T-cell (primary cell): Measurements from ENCODE around the gene CCDC112. TPM values are rescaled to one million over a fixed set of nuclear protein-coding genes. Genes with fewer than 3 reads are reported as not detected.
"Not testable (repeated sequence)": the region's sequence is repeated elsewhere in the genome, so short reads cannot be mapped to it uniquely, and the experiment has no call there.

Experiments
- ATAC-seq, 4 experiments: fragments of 200-7000 bp in 3 of 4; fragments of 150-1000 bp in 1 of 4; cut with Tn5 transposase; replicated peaks in 1 of 4; 1 replicate in 3 of 4; 2 replicates in 1 of 4; pipeline ENCODE4 v1.10.0; 2021; ENCODE audit warnings: moderate library complexity in 3 of 4, mild to moderate bottlenecking in 2 of 4, moderate number of reproducible peaks in 1 of 4
- CTCF ChIA-PET, 2 donors: fragments of 300-600 bp; sonication (Branson Sonifier 250); formaldehyde crosslinking; loops; one replicate each; lab custom pipeline; 2022; ENCODE audit warnings: antibody characterized with exemption in 2 of 2; lab: Charles Lee
- POLR2A ChIA-PET, 2 donors: fragments of 300-600 bp; sonication (Branson Sonifier 250); formaldehyde crosslinking; loops; one replicate each; lab custom pipeline; 2022; ENCODE audit warnings: antibody characterized with exemption in 2 of 2; lab: Charles Lee
- DNase-seq, 35 experiments: peaks; one replicate each; pipeline versions ENCODE4 v3.0.0 to v3.0.0-alpha.2; 2013 to 2023
- H3K27ac ChIP-seq: one replicate; pipeline ENCODE4 v1.5.1; 2013; ENCODE audit warnings: low read length
- H3K27me3 ChIP-seq, 2 experiments: replicated peaks in 1 of 2; 1 replicate in 1 of 2; 2 replicates in 1 of 2; pipeline versions ENCODE4 v1.6.1 to v1.7.0; 2013; ENCODE audit warnings: low read length in 1 of 2, mixed read lengths in 1 of 2; ENCODE audit not compliant: control insufficient read depth in 2 of 2, insufficient read depth in 2 of 2; ENCODE audit errors: extremely low read depth in 1 of 2
- H3K36me3 ChIP-seq, 2 donors: 1 replicate in 1 of 2; 2 replicates in 1 of 2; pipeline versions ENCODE4 v1.6.1 to v1.7.0; 2013; ENCODE audit warnings: low read length in 1 of 2; ENCODE audit not compliant: control insufficient read depth in 2 of 2, insufficient read depth in 1 of 2; ENCODE audit errors: extremely low read depth in 1 of 2
- H3K4me1 ChIP-seq, 2 experiments: 1 replicate in 1 of 2; 2 replicates in 1 of 2; pipeline versions ENCODE4 v1.6.1 to v1.7.0; 2013; ENCODE audit warnings: low read length in 2 of 2, mixed read lengths in 1 of 2; ENCODE audit not compliant: insufficient read depth in 2 of 2, control insufficient read depth in 1 of 2; ENCODE audit errors: extremely low read depth in 1 of 2
- H3K4me3 ChIP-seq, 2 donors: 1 replicate in 1 of 2; 2 replicates in 1 of 2; pipeline versions ENCODE4 v1.5.1 to v1.7.0; 2013; ENCODE audit warnings: mild to moderate bottlenecking in 2 of 2, low read length in 1 of 2, moderate library complexity in 1 of 2; ENCODE audit not compliant: control insufficient read depth in 1 of 2; ENCODE audit errors: extremely low read depth in 1 of 2
- H3K9me3 ChIP-seq: 2 replicates; pipeline ENCODE4 v1.7.0; 2013
- H3K27ac Mint-ChIP-seq, 2 donors: one replicate each; pipeline ENCODE4 v1.8.0; 2020 to 2021; ENCODE audit warnings: mild to moderate bottlenecking in 2 of 2, mixed read lengths in 2 of 2
- H3K27me3 Mint-ChIP-seq, 2 donors: one replicate each; pipeline ENCODE4 v1.8.0; 2021 to 2022; ENCODE audit warnings: mixed read lengths in 2 of 2
- H3K36me3 Mint-ChIP-seq: one replicate; pipeline ENCODE4 v1.8.0; 2021; ENCODE audit warnings: mixed read lengths
- H3K4me1 Mint-ChIP-seq, 3 donors: one replicate each; pipeline ENCODE4 v1.8.0; 2020 to 2022; ENCODE audit warnings: mixed read lengths in 3 of 3, mild to moderate bottlenecking in 1 of 3
- H3K4me3 Mint-ChIP-seq, 3 donors: one replicate each; pipeline ENCODE4 v1.8.0; 2020 to 2022; ENCODE audit warnings: mild to moderate bottlenecking in 3 of 3, mixed read lengths in 3 of 3, moderate library complexity in 3 of 3
- H3K9me3 Mint-ChIP-seq, 3 donors: one replicate each; pipeline ENCODE4 v1.8.0; 2020 to 2022; ENCODE audit warnings: mixed read lengths in 3 of 3
- WGBS: methylation state at CpG from one replicate; pipeline ENCODE4 v1.1.5; 2013; ENCODE audit warnings: missing lambda C conversion rate; ENCODE audit not compliant: insufficient coverage; 5-methylcytosine and 5-hydroxymethylcytosine counted together
- total RNA-seq, 35 experiments: library from RNA in 6 of 35; stranded (reverse) in 6 of 35; fragments of 120-200 nt in 1 of 35; gene quantifications; one replicate each; pipeline versions ENCODE4 v1.2.1 to v1.2.4 and lab custom pipeline; 2013 to 2026

The CCDC112 gene
- total RNA-seq, 5 donors from 2014 or later (not counting 1 experiment from before 2014, with no cell fraction given), result 3.0 to 7.4 (median 4.8) TPM

DNA sequence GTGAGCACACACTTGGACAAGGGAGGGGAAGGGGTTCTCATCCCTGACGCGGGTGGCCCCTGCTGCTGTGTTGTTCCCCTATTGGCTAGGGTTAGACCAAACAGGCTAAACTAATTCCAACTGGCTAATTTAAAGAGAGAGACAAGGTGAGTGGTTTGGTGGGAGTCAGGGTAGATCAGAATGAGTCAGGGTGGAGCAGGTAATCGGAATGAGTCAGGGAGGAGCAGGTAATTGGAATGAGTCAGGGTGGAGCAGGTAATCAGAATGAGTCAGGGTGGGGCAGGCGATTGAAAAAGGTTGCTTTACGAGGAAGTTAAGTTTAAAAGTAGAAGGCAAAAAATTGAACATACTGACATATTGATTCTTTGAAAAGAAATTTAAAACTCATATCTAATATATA, 47.1 kb downstream of the CCDC112 start:
- 90% methylated on average over 3 of the region's 5 CpGs for WGBS
- H3K4me1 ChIP-seq, POLR2A ChIA-PET, H3K27me3 ChIP-seq, H3K4me3 ChIP-seq, H3K9me3 ChIP-seq, H3K27me3 Mint-ChIP-seq, ATAC-seq, H3K36me3 ChIP-seq, H3K27ac Mint-ChIP-seq, DNase-seq, H3K4me3 Mint-ChIP-seq, CTCF ChIA-PET, H3K27ac ChIP-seq, H3K9me3 Mint-ChIP-seq: not testable (repeated sequence)
- Mint-ChIP-seq H3K36me3 (peaks cover 24% of the 10 kb centered on the region), H3K4me1 (peaks cover 26 to 37% (median 37%) of the 10 kb centered on the region in 3 donors)

DNA sequence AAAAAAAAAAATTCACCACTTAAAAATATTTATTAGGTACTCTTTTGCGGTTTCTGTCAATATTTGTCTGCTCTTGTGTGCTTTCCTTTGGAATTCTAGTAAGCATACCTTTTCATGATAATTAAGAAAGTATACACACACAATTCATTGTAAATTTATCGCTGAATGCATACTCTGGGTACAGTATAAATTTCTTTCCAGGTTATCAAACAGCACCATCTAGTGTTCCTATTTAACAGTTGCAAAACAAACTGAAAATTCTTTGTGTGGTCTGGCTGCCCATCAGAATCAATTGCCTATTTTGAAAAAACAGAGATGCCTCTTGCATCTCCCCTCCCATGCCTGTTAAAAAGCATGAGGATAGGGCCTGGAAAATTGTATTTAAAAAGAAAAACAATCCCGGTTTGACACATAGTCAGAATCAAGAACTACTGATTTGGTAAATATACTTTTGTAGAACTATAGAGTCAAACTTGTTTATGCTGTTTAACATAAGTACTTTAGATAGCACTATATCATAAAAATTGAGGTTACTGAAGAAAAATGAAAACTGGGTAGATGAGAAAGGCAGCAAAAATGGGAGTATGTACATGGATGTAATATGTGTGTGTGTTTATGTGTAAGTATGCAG, 50.0 kb downstream of the CCDC112 start:
- WGBS, result no CpG with 5 or more reads among the region's 3 CpGs
- peaks cover 0 to 13% of the 10 kb centered on the region in 2 donors for H3K36me3 ChIP-seq
- DNase-seq (peak in 1 of 35 experiments; percentile 59), ATAC-seq (peak in 3 of 4 experiments; percentile 44 to 61 (median 59))
- no peaks in the 10 kb centered on the region for H3K27me3 ChIP-seq
- Mint-ChIP-seq H3K27ac (no peak overlapping the region), H3K9me3 (no peaks in the 10 kb centered on the region), H3K36me3 (peaks cover 31% of the 10 kb centered on the region), H3K4me3 (no peak overlapping the region), H3K4me1 (peaks cover 21 to 27% (median 24%) of the 10 kb centered on the region in 3 donors), H3K27me3 (no peaks in the 10 kb centered on the region)
- H3K27ac ChIP-seq, result no peak overlapping the region
- POLR2A ChIA-PET, result no interaction called here
- no peaks in the 10 kb centered on the region for H3K9me3 ChIP-seq
- H3K4me3 ChIP-seq, result no peak overlapping the region
- H3K4me1 ChIP-seq, result no peaks in the 10 kb centered on the region
- CTCF ChIA-PET, result interaction anchor here (0.7 to 1.8 kb wide), 9 partner anchors 65 to 1634 kb away, joined by 3 to 13 read pairs (median 5); no protein-coding TSS in a partner anchor

DNA sequence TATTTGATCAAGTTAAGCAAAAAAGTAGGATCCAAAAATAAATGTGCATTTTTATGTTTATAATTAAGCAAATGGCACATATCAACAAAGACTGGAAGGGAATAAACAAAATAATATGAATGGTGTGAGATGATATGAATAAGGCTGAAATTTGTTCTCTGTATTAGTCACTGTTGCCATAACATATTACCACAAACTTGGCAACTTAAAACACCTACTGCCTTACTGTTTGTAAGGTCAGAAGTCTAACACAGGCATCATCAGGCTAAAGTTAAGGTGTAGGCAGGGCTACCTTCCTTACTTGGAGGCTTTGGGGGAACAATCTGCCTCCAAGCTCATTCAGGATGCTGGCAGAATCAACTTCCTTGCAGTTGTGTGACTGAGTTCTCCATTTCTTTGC, 53.0 kb downstream of the CCDC112 start:
- no peak overlapping the region for H3K27ac Mint-ChIP-seq
- H3K4me3 ChIP-seq, result no peak overlapping the region
- DNase-seq (no peak), ATAC-seq (no peak)
- no peaks in the 10 kb centered on the region for H3K9me3 Mint-ChIP-seq
- no peaks in the 10 kb centered on the region for H3K9me3 ChIP-seq
- peaks cover 7 to 17% (median 12%) of the 10 kb centered on the region in 3 donors for H3K4me1 Mint-ChIP-seq
- H3K4me3 Mint-ChIP-seq, result no peak overlapping the region
- H3K27me3 ChIP-seq, result no peaks in the 10 kb centered on the region
- no peak overlapping the region for H3K27ac ChIP-seq
- ChIA-PET POLR2A (no interaction called here), CTCF (interaction anchor here in 1 of 2 donors (0.6 to 1.3 kb wide), 2 partner anchors 8 to 62 kb away, joined by 3 read pairs; no protein-coding TSS in a partner anchor)
- H3K27me3 Mint-ChIP-seq, result no peaks in the 10 kb centered on the region
- no peaks in the 10 kb centered on the region for H3K4me1 ChIP-seq
- peaks cover 38% of the 10 kb centered on the region for H3K36me3 Mint-ChIP-seq
- peaks cover 6 to 29% of the 10 kb centered on the region in 2 donors for H3K36me3 ChIP-seq

DNA sequence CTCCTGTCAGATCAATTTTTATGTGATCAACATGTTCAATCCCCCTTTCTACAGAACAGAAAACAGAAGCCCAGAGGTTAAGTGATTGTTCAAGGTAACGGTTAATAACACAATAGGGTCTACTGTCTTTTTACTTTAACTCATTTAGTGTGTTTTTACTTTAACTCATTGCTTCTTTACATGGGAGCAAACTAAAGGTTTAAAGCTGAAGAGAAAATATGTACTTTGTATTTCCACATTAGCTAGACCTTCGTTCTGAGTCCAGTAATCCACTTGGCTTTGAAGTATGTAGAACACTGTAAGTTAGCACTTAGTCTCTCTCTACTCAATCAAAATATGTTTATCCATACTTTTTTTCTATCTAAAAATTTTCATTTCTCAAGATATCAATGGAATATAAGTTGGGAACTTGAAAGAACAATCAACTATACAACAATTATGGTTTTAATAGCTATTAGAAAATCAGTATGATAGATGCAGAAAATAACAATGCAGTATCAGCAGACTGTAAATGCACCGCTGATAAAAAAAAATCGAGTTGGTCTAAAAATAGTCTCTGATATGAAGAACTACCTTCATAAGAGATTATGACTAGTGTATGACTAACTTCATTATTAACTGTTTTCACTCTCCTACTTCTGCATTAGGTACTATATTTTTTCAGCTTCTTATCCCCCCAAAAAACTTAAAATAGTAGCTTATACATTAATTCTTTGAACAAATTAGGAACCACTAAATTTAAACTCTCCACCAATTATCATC, 54.4 kb downstream of the CCDC112 start:
- WGBS, result no CpG with 5 or more reads among the region's 4 CpGs
- H3K4me3 ChIP-seq, result no peak overlapping the region
- Mint-ChIP-seq H3K4me1 (peaks cover 7 to 17% (median 12%) of the 10 kb centered on the region in 3 donors), H3K27ac (no peak overlapping the region), H3K4me3 (no peak overlapping the region), H3K9me3 (no peaks in the 10 kb centered on the region), H3K36me3 (peaks cover 42% of the 10 kb centered on the region), H3K27me3 (no peaks in the 10 kb centered on the region)
- ATAC-seq (no peak), DNase-seq (no peak)
- no peak overlapping the region for H3K27ac ChIP-seq
- POLR2A ChIA-PET, result interaction anchor here in 1 of 2 donors (0.6 kb wide), 1 partner anchor 146 kb away, joined by 10 read pairs; no protein-coding TSS in a partner anchor
- H3K4me1 ChIP-seq, result no peaks in the 10 kb centered on the region
- H3K36me3 ChIP-seq, result peaks cover 6 to 29% of the 10 kb centered on the region in 2 donors
- CTCF ChIA-PET, result interaction anchor here (0.7 to 1.3 kb wide), 3 partner anchors 9 to 1630 kb away, joined by 3 read pairs; no protein-coding TSS in a partner anchor
- H3K27me3 ChIP-seq, result no peaks in the 10 kb centered on the region
- no peaks in the 10 kb centered on the region for H3K9me3 ChIP-seq

DNA sequence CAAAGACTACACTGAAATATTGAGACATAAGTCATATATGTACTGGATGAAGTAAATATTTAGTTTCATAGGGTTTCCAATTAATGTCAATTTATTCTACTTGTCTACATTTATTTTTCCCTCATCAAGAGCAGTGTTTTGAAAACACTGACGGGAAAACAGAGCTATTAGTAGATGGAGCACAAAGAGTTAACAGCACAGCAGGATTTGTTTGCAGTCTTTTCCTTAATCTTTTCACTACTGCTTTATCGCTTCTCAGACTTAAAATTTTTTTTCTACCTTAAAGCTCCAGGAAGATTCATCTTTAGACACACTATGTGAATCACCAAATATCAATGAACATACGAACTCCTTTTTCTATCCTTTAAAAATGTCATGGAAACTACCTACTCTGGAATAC, 59.4 kb downstream of the CCDC112 start:
- H3K4me3 Mint-ChIP-seq, result no peak overlapping the region
- Histone ChIP-seq H3K9me3 (no peaks in the 10 kb centered on the region), H3K27ac (no peak overlapping the region), H3K27me3 (no peaks in the 10 kb centered on the region), H3K36me3 (peaks cover 6 to 37% of the 10 kb centered on the region in 2 donors), H3K4me1 (no peaks in the 10 kb centered on the region), H3K4me3 (no peak overlapping the region)
- H3K27me3 Mint-ChIP-seq, result no peaks in the 10 kb centered on the region
- CTCF ChIA-PET, result no interaction called here
- DNase-seq (no peak), ATAC-seq (no peak)
- WGBS, result 100% methylated on average over 1 of the region's 3 CpGs
- H3K27ac Mint-ChIP-seq, result no peak overlapping the region
- H3K9me3 Mint-ChIP-seq, result no peaks in the 10 kb centered on the region
- H3K36me3 Mint-ChIP-seq, result peaks cover 72% of the 10 kb centered on the region
- POLR2A ChIA-PET, result no interaction called here
- peaks cover 2 to 20% (median 3%) of the 10 kb centered on the region in 3 donors for H3K4me1 Mint-ChIP-seq

DNA sequence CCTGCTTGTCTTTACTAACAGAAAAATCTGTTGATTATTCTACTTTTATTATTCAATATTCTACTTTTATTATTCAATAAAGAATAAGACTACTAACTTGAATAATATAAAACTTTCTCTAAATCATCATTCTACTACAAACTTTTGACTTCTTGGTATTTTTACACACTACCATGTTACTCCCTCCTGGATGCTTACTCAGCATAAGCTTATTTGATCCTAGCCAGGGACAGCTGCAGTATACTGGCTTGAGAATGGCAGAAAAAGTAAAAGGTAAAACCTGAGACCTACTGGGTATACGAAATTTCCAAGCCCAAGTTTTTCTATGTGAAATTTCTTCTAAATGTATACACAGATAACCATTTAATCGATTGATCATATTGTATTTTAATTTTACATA, 59.9 kb downstream of the CCDC112 start:
- Mint-ChIP-seq H3K27me3 (no peaks in the 10 kb centered on the region), H3K36me3 (peaks cover 73% of the 10 kb centered on the region), H3K4me1 (peaks cover 2 to 15% (median 3%) of the 10 kb centered on the region in 3 donors), H3K27ac (no peak overlapping the region), H3K9me3 (no peaks in the 10 kb centered on the region), H3K4me3 (no peak overlapping the region)
- Histone ChIP-seq H3K4me3 (no peak overlapping the region), H3K27me3 (no peaks in the 10 kb centered on the region), H3K4me1 (no peaks in the 10 kb centered on the region), H3K36me3 (peaks cover 6 to 37% of the 10 kb centered on the region in 2 donors), H3K27ac (no peak overlapping the region), H3K9me3 (no peaks in the 10 kb centered on the region)
- ChIA-PET POLR2A (no interaction called here), CTCF (no interaction called here)
- DNase-seq, result no peak
- no peak for ATAC-seq
- no CpG with 5 or more reads among the region's 2 CpGs for WGBS
